Liver (tissue), 9 donors: Measurements from ENCODE around the gene KCNK18. TPM values are rescaled to one million over a fixed set of nuclear protein-coding genes. Genes with fewer than 3 reads are reported as not detected.

Experiments
- DNase-seq: peaks from one replicate; pipeline ENCODE4 v3.0.0-alpha.2; 2017; ENCODE audit warnings: low spot score
- H3K27ac ChIP-seq, 2 donors: one replicate each; pipeline ENCODE4 v1.7.0; 2013; ENCODE audit warnings: inconsistent platforms in 2 of 2, low read length in 2 of 2, control low read depth in 1 of 2, low read depth in 1 of 2, mild to moderate bottlenecking in 1 of 2
- H3K27me3 ChIP-seq, 4 donors: one replicate each; pipeline versions ENCODE4 v1.6.1 to v1.7.0; 2013; ENCODE audit warnings: low read length in 3 of 4, inconsistent platforms in 1 of 4, mild to moderate bottlenecking in 1 of 4, moderate library complexity in 1 of 4; ENCODE audit not compliant: control insufficient read depth in 4 of 4, insufficient read depth in 4 of 4
- H3K36me3 ChIP-seq, 4 donors: one replicate each; pipeline versions ENCODE4 v1.6.1 to v1.7.0; 2013; ENCODE audit warnings: low read length in 3 of 4, mild to moderate bottlenecking in 3 of 4, low read depth in 1 of 4, moderate library complexity in 1 of 4; ENCODE audit not compliant: control insufficient read depth in 4 of 4, insufficient read depth in 3 of 4
- H3K4me1 ChIP-seq, 4 donors: one replicate each; pipeline versions ENCODE4 v1.6.1 to v1.7.0; 2013; ENCODE audit warnings: low read length in 3 of 4, mild to moderate bottlenecking in 3 of 4, moderate library complexity in 1 of 4; ENCODE audit not compliant: control insufficient read depth in 4 of 4, insufficient read depth in 4 of 4
- H3K4me3 ChIP-seq, 3 donors: one replicate each; pipeline versions ENCODE4 v1.6.1 to v1.7.0; 2013; ENCODE audit warnings: low read length in 3 of 3, control low read depth in 1 of 3, low read depth in 1 of 3, mild to moderate bottlenecking in 1 of 3
- H3K9ac ChIP-seq, 2 donors: one replicate each; pipeline ENCODE4 v1.7.0; 2013; ENCODE audit warnings: low read length in 2 of 2, mild to moderate bottlenecking in 2 of 2, moderate library complexity in 2 of 2, control low read depth in 1 of 2, low read depth in 1 of 2
- H3K9me3 ChIP-seq, 4 donors: one replicate each; pipeline versions ENCODE4 v1.6.1 to v1.7.0; 2013; ENCODE audit warnings: low read length in 3 of 4; ENCODE audit not compliant: control insufficient read depth in 4 of 4
- CTCF ChIP-seq: fragments of 150-350 bp; IDR thresholded peaks from 2 replicates; pipeline ENCODE4 v1.5.1; 2017; ENCODE audit warnings: improper control_type of control experiment, low read depth, low read length; ENCODE audit not compliant: missing input control
- EGR1 ChIP-seq, 2 donors: IDR thresholded peaks; 2 replicates each; pipeline ENCODE4 v1.6.1; 2016 to 2018; ENCODE audit warnings: antibody characterized with exemption in 2 of 2, low read depth in 2 of 2
- FOXA1 ChIP-seq: IDR thresholded peaks from 2 replicates; pipeline ENCODE4 v1.6.1; 2016; ENCODE audit warnings: antibody characterized with exemption
- FOXA2 ChIP-seq: IDR thresholded peaks from 2 replicates; pipeline ENCODE4 v1.6.1; 2016; ENCODE audit warnings: antibody characterized with exemption
- GABPA ChIP-seq, 2 donors: IDR thresholded peaks in 1 of 2; conservative IDR thresholded peaks in 1 of 2; 2 replicates each; pipeline ENCODE4 v1.6.1; 2016; ENCODE audit warnings: antibody characterized with exemption in 2 of 2, mild to moderate bottlenecking in 1 of 2, moderate library complexity in 1 of 2
- HNF4A ChIP-seq, 2 donors: conservative IDR thresholded peaks; 2 replicates each; pipeline ENCODE4 v1.6.1; 2016; ENCODE audit warnings: antibody characterized with exemption in 2 of 2, mild to moderate bottlenecking in 2 of 2
- HNF4G ChIP-seq: IDR thresholded peaks from 2 replicates; pipeline ENCODE4 v1.6.1; 2016; ENCODE audit warnings: antibody characterized with exemption
- JUND ChIP-seq, 2 donors: IDR thresholded peaks; 2 replicates each; pipeline ENCODE4 v1.6.1; 2016; ENCODE audit warnings: antibody characterized with exemption in 2 of 2
- MAX ChIP-seq: IDR thresholded peaks from 2 replicates; pipeline ENCODE4 v1.6.1; 2016; ENCODE audit warnings: antibody characterized with exemption
- NR2F2 ChIP-seq: IDR thresholded peaks from 2 replicates; pipeline ENCODE4 v1.6.1; 2016; ENCODE audit warnings: antibody characterized with exemption
- RAD21 ChIP-seq, 2 donors: IDR thresholded peaks; 2 replicates each; pipeline ENCODE4 v1.6.1; 2016; ENCODE audit warnings: antibody characterized with exemption in 2 of 2, mild to moderate bottlenecking in 2 of 2
- REST ChIP-seq: IDR thresholded peaks from 2 replicates; pipeline ENCODE4 v1.6.1; 2016; ENCODE audit warnings: antibody characterized with exemption, mild to moderate bottlenecking
- RXRA ChIP-seq, 2 donors: IDR thresholded peaks; 2 replicates each; pipeline ENCODE4 v1.6.1; 2017 to 2018; ENCODE audit warnings: antibody characterized with exemption in 2 of 2, mild to moderate bottlenecking in 1 of 2
- SP1 ChIP-seq: IDR thresholded peaks from 2 replicates; pipeline ENCODE4 v1.6.1; 2018; ENCODE audit warnings: antibody characterized with exemption, mild to moderate bottlenecking
- TAF1 ChIP-seq: conservative IDR thresholded peaks from 2 replicates; pipeline ENCODE4 v1.6.1; 2016; ENCODE audit warnings: antibody characterized with exemption, mild to moderate bottlenecking
- YY1 ChIP-seq: IDR thresholded peaks from 2 replicates; pipeline ENCODE4 v1.6.1; 2016; ENCODE audit warnings: antibody characterized with exemption, mild to moderate bottlenecking
- ZBTB33 ChIP-seq: IDR thresholded peaks from 2 replicates; pipeline ENCODE4 v1.6.1; 2016; ENCODE audit warnings: antibody characterized with exemption
- WGBS: extraction: QIAGEN DNeasy Blood & Tissue Kit; methylation state at CpG from one replicate; pipeline ENCODE4 v1.1.7; 2013; 5-methylcytosine and 5-hydroxymethylcytosine counted together
- polyA plus RNA-seq, 2 donors: library from polyadenylated mRNA; stranded (reverse) in 1 of 2; unstranded in 1 of 2; fragments of 200-250 nt in 1 of 2; fragments of >200 nt in 1 of 2; fragmentation: Nextera tagmentation in 1 of 2; extraction: Ambion mirVana in 1 of 2; gene quantifications; one replicate each; pipeline versions ENCODE4 v1.2.1 to v1.2.3, GENCODE V29; 2013 to 2015
- total RNA-seq, 2 donors: library from RNA; depleted of rRNA; stranded (reverse); fragments of >200 nt; gene quantifications; one replicate each; pipeline ENCODE4 v1.2.3, GENCODE V29; 2014
- donor health status: healthy.
- donor health status: healthy.
- donor health status: healthy.
- donor health status: healthy.
- donor health status: healthy.

Gene KCNK18
- total and polyA plus RNA-seq, 4 donors, result not detected

- H3K4me3 ChIP-seq, result peak overlapping the region in 1 of 3 donors; percentile 24
- H3K36me3 ChIP-seq, result no peaks in the 10 kb centered on the region
- H3K27ac ChIP-seq, result no peak overlapping the region
- H3K4me1 ChIP-seq, result peaks cover 12 to 40% (median 24%) of the 10 kb centered on the region in 4 donors
- DNase-seq, result no peak
- H3K9me3 ChIP-seq, result peaks cover 0 to 2% (median 0%) of the 10 kb centered on the region in 4 donors
- 5% methylated on average over 82 of the region's 82 CpGs for WGBS
- no peak overlapping the region for H3K9ac ChIP-seq
- TF ChIP-seq ZBTB33, result no peak
- no peak for TF ChIP-seq NR2F2
- no peak for TF ChIP-seq CTCF
- no peak for TF ChIP-seq EGR1 (IDR thresholded peaks at IDR 0.05; ENCODE audit: low read depth in 2 of 2)
- no peak for TF ChIP-seq GABPA (IDR thresholded peaks at IDR 0.05 in 1 of 2, conservative IDR thresholded peaks at IDR 0.05 in 1 of 2)
- no peak for TF ChIP-seq HNF4G
- TF ChIP-seq RXRA (IDR thresholded peaks at IDR 0.05), result no peak
- no peak for TF ChIP-seq TAF1
- TF ChIP-seq FOXA1, result no peak
- peaks cover 0 to 42% (median 24%) of the 10 kb centered on the region in 4 donors for H3K27me3 ChIP-seq
Observed at GRCh38 chr10:117163061-117163953, 34.0 kb upstream of the KCNK18 start.

- no peak for DNase-seq
- Histone ChIP-seq H3K9me3 (peaks cover 0 to 2% (median 0%) of the 10 kb centered on the region in 4 donors), H3K36me3 (no peaks in the 10 kb centered on the region), H3K27ac (no peak overlapping the region), H3K4me3 (peak overlapping the region in 1 of 3 donors; percentile 24), H3K4me1 (peaks cover 12 to 41% (median 25%) of the 10 kb centered on the region in 4 donors), H3K27me3 (peaks cover 0 to 43% (median 23%) of the 10 kb centered on the region in 4 donors), H3K9ac (no peak overlapping the region)
- WGBS, result 19% methylated on average over 16 of the region's 16 CpGs
- no peak for TF ChIP-seq EGR1 (IDR thresholded peaks at IDR 0.05; ENCODE audit: low read depth in 2 of 2)
- no peak for TF ChIP-seq HNF4G
- no peak for TF ChIP-seq TAF1
- TF ChIP-seq FOXA2, result no peak
- TF ChIP-seq NR2F2, result no peak
- no peak for TF ChIP-seq GABPA (IDR thresholded peaks at IDR 0.05 in 1 of 2, conservative IDR thresholded peaks at IDR 0.05 in 1 of 2)
- TF ChIP-seq SP1, result no peak
- no peak for TF ChIP-seq JUND (IDR thresholded peaks at IDR 0.05)
- no peak for TF ChIP-seq MAX
- TF ChIP-seq REST, result no peak
- TF ChIP-seq YY1, result no peak
- TF ChIP-seq RAD21 (IDR thresholded peaks at IDR 0.05), result no peak
- no peak for TF ChIP-seq RXRA (IDR thresholded peaks at IDR 0.05)
- TF ChIP-seq HNF4A (conservative IDR thresholded peaks at IDR 0.05), result no peak
- TF ChIP-seq CTCF, result no peak
- no peak for TF ChIP-seq ZBTB33
- no peak for TF ChIP-seq FOXA1
Observed at GRCh38 chr10:117163954-117164548, 33.2 kb upstream of the KCNK18 start.
